Keratinocyte (primary cell): ENCODE results near the gene ID3. TPM values are rescaled to one million over a fixed set of nuclear protein-coding genes. Genes with fewer than 3 reads are reported as not detected.
A peak's percentile ranks its signal among the peaks of the same experiment; 100 is the strongest.

Experiments
- DNase-seq: peaks from one replicate; pipeline ENCODE4 v3.0.0-alpha.2; 2011; ENCODE audit warnings: low read depth, missing footprints, low spot score
- FAIRE-seq: peaks from 2 replicates; lab custom pipeline; 2011; peaks lifted over from hg19 to GRCh38; lab: Jason Lieb, UNC
- H2AFZ ChIP-seq: 2 replicates; pipeline ENCODE4 v1.6.0; 2012; ENCODE audit warnings: low read length, control low read depth, inconsistent platforms; ENCODE audit not compliant: control insufficient read depth
- H3K27ac ChIP-seq: 2 replicates; pipeline ENCODE4 v1.5.1; 2011; ENCODE audit warnings: low read length; ENCODE audit not compliant: control insufficient read depth, insufficient read depth
- H3K27me3 ChIP-seq: 3 replicates; pipeline ENCODE4 v1.6.0; 2011; ENCODE audit warnings: low read length; ENCODE audit not compliant: control insufficient read depth, insufficient read depth; ENCODE audit errors: extremely low read depth
- H3K36me3 ChIP-seq, 2 experiments: 2 replicates in 1 of 2; 3 replicates in 1 of 2; pipeline ENCODE4 v1.5.1; 2011; ENCODE audit warnings: low read length in 2 of 2, mild to moderate bottlenecking in 1 of 2; ENCODE audit not compliant: control insufficient read depth in 2 of 2, insufficient read depth in 2 of 2; ENCODE audit errors: extremely low read depth in 1 of 2
- H3K4me1 ChIP-seq: 3 replicates; pipeline ENCODE4 v1.5.1; 2011; ENCODE audit warnings: low read length; ENCODE audit not compliant: control insufficient read depth, insufficient read depth; ENCODE audit errors: extremely low read depth
- H3K4me2 ChIP-seq: 3 replicates; pipeline ENCODE4 v1.6.0; 2011; ENCODE audit warnings: low read depth, low read length; ENCODE audit not compliant: control insufficient read depth, insufficient read depth; ENCODE audit errors: extremely low read depth
- H3K4me3 ChIP-seq, 3 experiments: fragments of 200-600 bp in 1 of 3; sonication (generic) in 1 of 3; 2 replicates in 2 of 3; 3 replicates in 1 of 3; pipeline ENCODE4 v1.5.1; 2011 to 2016; ENCODE audit warnings: low read length in 3 of 3, mild to moderate bottlenecking in 3 of 3, control low read depth in 2 of 3, inconsistent platforms in 1 of 3, low read depth in 1 of 3, mixed read lengths in 1 of 3, mixed run types in 1 of 3, moderate library complexity in 1 of 3; ENCODE audit not compliant: control insufficient read depth in 2 of 3, insufficient read depth in 2 of 3; ENCODE audit errors: extremely low read depth in 1 of 3
- H3K79me2 ChIP-seq: 2 replicates; pipeline ENCODE4 v1.6.0; 2012; ENCODE audit warnings: low read length; ENCODE audit not compliant: control insufficient read depth, insufficient read depth
- H3K9ac ChIP-seq: 3 replicates; pipeline ENCODE4 v1.6.0; 2011; ENCODE audit warnings: low read length; ENCODE audit not compliant: control insufficient read depth, insufficient read depth; ENCODE audit errors: extremely low read depth
- H3K9me1 ChIP-seq: 3 replicates; pipeline ENCODE4 v1.6.0; 2011; ENCODE audit warnings: low read length; ENCODE audit not compliant: control insufficient read depth, insufficient read depth; ENCODE audit errors: extremely low read depth
- H3K9me3 ChIP-seq: 2 replicates; pipeline ENCODE4 v1.5.1; 2012; ENCODE audit warnings: low read depth, low read length; ENCODE audit not compliant: control insufficient read depth
- H4K20me1 ChIP-seq: 3 replicates; pipeline ENCODE4 v1.6.0; 2011; ENCODE audit warnings: low read length; ENCODE audit not compliant: control insufficient read depth, insufficient read depth; ENCODE audit errors: extremely low read depth
- EZH2 ChIP-seq: IDR thresholded peaks from one replicate; pipeline ENCODE4 v1.6.1; 2012; ENCODE audit warnings: inconsistent platforms, mild to moderate bottlenecking, low read length, moderate library complexity
- dilution Hi-C: fragments of 300-500 bp; cut with MboI; formaldehyde crosslinking; loops from one replicate; pipeline ENCODE4 v1.7.0; 2020; ENCODE audit warnings: low sequenced_read_pairs; ENCODE audit not compliant: extremely low pct_ligation_motif_present
- polyA plus RNA-seq, 5 experiments: library from polyadenylated mRNA; depleted of rRNA in 3 of 5; stranded (reverse) in 3 of 5; stranded (forward) in 1 of 5; unstranded in 1 of 5; fragments of >200 nt; gene quantifications; 1 replicate in 1 of 5; 2 replicates in 3 of 5; 3 replicates in 1 of 5; pipeline versions ENCODE4 v1.2.1 to v1.2.3, GENCODE V29; 2011 to 2012; ENCODE audit warnings: missing spikeins in 2 of 5, low read depth in 1 of 5, low replicate concordance in 1 of 5
- TF ChIP-seq, protein P1 (sequence below), 3 experiments: IDR thresholded peaks in 1 of 3; conservative IDR thresholded peaks in 1 of 3; optimal IDR thresholded peaks in 1 of 3; 2 replicates in 2 of 3; 3 replicates in 1 of 3; pipeline versions ENCODE3 to v1.5.1; 2011; ENCODE audit warnings: low read length in 3 of 3, mild to moderate bottlenecking in 3 of 3, moderate library complexity in 2 of 3, control low read depth in 1 of 3, inconsistent platforms in 1 of 3; ENCODE audit not compliant: insufficient read depth in 2 of 3; ENCODE audit errors: extremely low read depth in 1 of 3

ID3 gene
- polyA plus RNA-seq, 1 donor (not counting 4 experiments of a cell fraction or from before 2014, with no cell fraction given): 38.0 TPM

DNA sequence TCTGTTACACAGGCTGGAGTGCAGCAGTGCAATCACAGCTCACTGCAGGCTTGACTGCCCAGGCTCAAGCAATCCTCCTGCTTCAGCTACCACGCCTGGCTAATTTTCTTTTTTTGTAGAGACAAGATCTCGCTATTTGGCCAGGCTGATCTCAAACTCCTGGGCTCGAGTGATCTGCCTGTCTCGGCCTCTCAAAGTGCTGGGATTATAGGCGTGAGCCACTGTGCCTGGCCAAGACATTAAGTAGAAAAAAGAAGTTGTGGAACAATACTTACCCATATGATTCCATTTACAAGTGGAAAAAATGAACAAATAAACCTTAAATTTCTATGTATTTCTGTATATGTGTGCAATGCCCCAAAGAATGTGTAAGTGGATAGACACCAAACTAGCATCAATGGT lies 30.3 kb upstream of the ID3 start:
- H3K79me2 ChIP-seq: no peaks in the 10 kb centered on the region
- no peaks in the 10 kb centered on the region for H3K27me3 ChIP-seq
- H3K4me1 ChIP-seq: peaks cover 50% of the 10 kb centered on the region
- no peaks in the 10 kb centered on the region for H3K9me3 ChIP-seq
- DNase-seq: no peak
- no peak for FAIRE-seq
- peak overlapping the region; percentile 63 for H3K4me2 ChIP-seq
- no peaks in the 10 kb centered on the region for H4K20me1 ChIP-seq
- no peak overlapping the region for H2AFZ ChIP-seq
- dilution Hi-C loops: no loop called here
- H3K27ac ChIP-seq: peak overlapping the region; percentile 63
- no peaks in the 10 kb centered on the region for H3K9me1 ChIP-seq
- H3K4me3 ChIP-seq: no peak overlapping the region
- no peaks in the 10 kb centered on the region for H3K36me3 ChIP-seq
- H3K9ac ChIP-seq: no peak overlapping the region
- TF ChIP-seq EZH2: no peak
- TF ChIP-seq, protein P1, sequence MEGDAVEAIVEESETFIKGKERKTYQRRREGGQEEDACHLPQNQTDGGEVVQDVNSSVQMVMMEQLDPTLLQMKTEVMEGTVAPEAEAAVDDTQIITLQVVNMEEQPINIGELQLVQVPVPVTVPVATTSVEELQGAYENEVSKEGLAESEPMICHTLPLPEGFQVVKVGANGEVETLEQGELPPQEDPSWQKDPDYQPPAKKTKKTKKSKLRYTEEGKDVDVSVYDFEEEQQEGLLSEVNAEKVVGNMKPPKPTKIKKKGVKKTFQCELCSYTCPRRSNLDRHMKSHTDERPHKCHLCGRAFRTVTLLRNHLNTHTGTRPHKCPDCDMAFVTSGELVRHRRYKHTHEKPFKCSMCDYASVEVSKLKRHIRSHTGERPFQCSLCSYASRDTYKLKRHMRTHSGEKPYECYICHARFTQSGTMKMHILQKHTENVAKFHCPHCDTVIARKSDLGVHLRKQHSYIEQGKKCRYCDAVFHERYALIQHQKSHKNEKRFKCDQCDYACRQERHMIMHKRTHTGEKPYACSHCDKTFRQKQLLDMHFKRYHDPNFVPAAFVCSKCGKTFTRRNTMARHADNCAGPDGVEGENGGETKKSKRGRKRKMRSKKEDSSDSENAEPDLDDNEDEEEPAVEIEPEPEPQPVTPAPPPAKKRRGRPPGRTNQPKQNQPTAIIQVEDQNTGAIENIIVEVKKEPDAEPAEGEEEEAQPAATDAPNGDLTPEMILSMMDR (optimal IDR thresholded peaks at IDR 0.05 in 1 of 3, IDR thresholded peaks at IDR 0.05 in 1 of 3, conservative IDR thresholded peaks at IDR 0.05 in 1 of 3; ENCODE audit: extremely low read depth in 1 of 3, insufficient read depth in 2 of 3, low read length in 3 of 3): no peak

GRCh38 chr1:23588749-23589548 lies 29.6 kb upstream of the ID3 start:
- no peaks in the 10 kb centered on the region for H3K9me1 ChIP-seq
- H2AFZ ChIP-seq: peak overlapping the region; percentile 66
- H4K20me1 ChIP-seq: no peaks in the 10 kb centered on the region
- H3K27ac ChIP-seq: peak overlapping the region; percentile 63
- H3K9ac ChIP-seq: peak overlapping the region; percentile 49
- DNase-seq (no peak), FAIRE-seq (peak; percentile 73)
- H3K36me3 ChIP-seq: no peaks in the 10 kb centered on the region
- H3K4me1 ChIP-seq: peaks cover 43% of the 10 kb centered on the region
- H3K79me2 ChIP-seq: no peaks in the 10 kb centered on the region
- dilution Hi-C loops: no loop called here
- H3K9me3 ChIP-seq: no peaks in the 10 kb centered on the region
- H3K27me3 ChIP-seq: no peaks in the 10 kb centered on the region
- H3K4me2 ChIP-seq: peak overlapping the region; percentile 63
- TF ChIP-seq EZH2: no peak
- peak overlapping the region in 1 of 3 experiments; percentile 4 for H3K4me3 ChIP-seq
